Measurements from ENCODE around the gene MBOAT2.

DNA sequence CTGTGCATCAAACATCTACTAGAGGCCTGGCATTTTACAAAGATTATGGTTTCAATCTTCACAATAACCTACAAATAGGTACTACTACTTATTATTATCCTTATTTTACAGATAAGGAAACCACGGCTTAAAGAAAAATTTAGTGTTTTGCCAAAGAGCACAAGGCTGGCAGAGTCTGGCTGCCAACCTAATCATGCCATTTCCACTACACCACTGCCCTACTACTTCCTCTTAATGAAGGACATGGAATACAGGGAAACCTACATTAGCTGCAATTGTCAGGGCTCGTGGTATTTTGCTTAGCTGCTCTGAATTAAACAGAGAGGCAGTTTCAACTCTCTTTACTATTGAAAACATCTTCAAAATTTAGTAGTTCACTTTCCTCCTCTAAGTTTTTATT is 5.9 kb downstream of the MBOAT2 start:
- TF ChIP-seq, protein P1, sequence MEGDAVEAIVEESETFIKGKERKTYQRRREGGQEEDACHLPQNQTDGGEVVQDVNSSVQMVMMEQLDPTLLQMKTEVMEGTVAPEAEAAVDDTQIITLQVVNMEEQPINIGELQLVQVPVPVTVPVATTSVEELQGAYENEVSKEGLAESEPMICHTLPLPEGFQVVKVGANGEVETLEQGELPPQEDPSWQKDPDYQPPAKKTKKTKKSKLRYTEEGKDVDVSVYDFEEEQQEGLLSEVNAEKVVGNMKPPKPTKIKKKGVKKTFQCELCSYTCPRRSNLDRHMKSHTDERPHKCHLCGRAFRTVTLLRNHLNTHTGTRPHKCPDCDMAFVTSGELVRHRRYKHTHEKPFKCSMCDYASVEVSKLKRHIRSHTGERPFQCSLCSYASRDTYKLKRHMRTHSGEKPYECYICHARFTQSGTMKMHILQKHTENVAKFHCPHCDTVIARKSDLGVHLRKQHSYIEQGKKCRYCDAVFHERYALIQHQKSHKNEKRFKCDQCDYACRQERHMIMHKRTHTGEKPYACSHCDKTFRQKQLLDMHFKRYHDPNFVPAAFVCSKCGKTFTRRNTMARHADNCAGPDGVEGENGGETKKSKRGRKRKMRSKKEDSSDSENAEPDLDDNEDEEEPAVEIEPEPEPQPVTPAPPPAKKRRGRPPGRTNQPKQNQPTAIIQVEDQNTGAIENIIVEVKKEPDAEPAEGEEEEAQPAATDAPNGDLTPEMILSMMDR (conservative IDR thresholded peaks at IDR 0.05; ENCODE audit: low read depth, low read length), result no peak
- no peak for TF ChIP-seq EZH2 (IDR thresholded peaks at IDR 0.05; ENCODE audit: low read length, unreplicated experiment)
